IMR-90 (cell line): ENCODE measurements around the gene HES4.

Source experiments
- CTCF ChIP-seq: conservative IDR thresholded peaks from 2 replicates; pipeline ENCODE4 v1.5.1; 2012; ENCODE audit warnings: mild to moderate bottlenecking, low read depth, low read length, improper control_type of control experiment
- POLR2A ChIP-seq: IDR thresholded peaks from 2 replicates; pipeline ENCODE4 v1.6.1; 2012; ENCODE audit warnings: mild to moderate bottlenecking, low read depth, low read length
- RFX5 ChIP-seq: IDR thresholded peaks from 2 replicates; pipeline ENCODE4 v1.8.0; 2012; ENCODE audit warnings: low read depth, mild to moderate bottlenecking, low read length, moderate library complexity
- SMC3 ChIP-seq: fragments of 150-350 bp; IDR thresholded peaks from 2 replicates; pipeline ENCODE4 v1.6.1; 2016; ENCODE audit warnings: low read depth, mild to moderate bottlenecking, antibody characterized with exemption, low read length, moderate library complexity

- no peak for TF ChIP-seq CTCF
- no peak for TF ChIP-seq RFX5
- TF ChIP-seq POLR2A: no peak
- TF ChIP-seq SMC3: no peak
These were observed 37.3 kb downstream of the HES4 start for GRCh38 chr1:962381-963300.
